UCSD-AML1 (cell line): ENCODE measurements around the gene STOM.

Experiments used
- DNase-seq: peaks from one replicate; lab custom pipeline; 2025; ENCODE audit not compliant: unreplicated experiment; lab: John Stamatoyannopoulos, UW

STOM gene

GRCh38 chr9:121372239-121373010 lies 2.4 kb upstream of the STOM start:
- no peak for DNase-seq

- no peak for DNase-seq
Measured at GRCh38 chr9:121371495-121372061, 1.5 kb upstream of the STOM start.

GRCh38 chr9:121368745-121369144 lies 1.3 kb downstream of the STOM start:
- no peak for DNase-seq

DNA sequence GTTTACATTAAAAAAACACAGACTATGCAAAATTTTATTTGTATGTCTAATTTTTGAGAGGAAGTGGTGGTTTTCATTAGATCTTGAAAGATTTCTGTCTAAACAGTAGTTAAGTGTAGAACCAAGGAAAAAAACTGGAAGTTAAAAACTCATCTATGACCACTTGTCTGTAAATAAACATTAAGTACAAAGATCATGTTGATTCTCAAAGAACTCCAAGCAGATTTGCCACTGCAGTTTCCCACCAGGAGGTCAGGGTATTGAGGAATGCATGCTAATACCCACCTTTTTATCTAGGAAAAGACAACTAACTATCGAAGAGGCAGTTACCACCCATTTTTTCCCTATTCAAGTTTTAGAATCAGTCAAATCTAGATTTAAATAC lies 1.9 kb downstream of the STOM start:
- no peak for DNase-seq

- DNase-seq: no peak
Measured at GRCh38 chr9:121367306-121368137, 2.5 kb downstream of the STOM start.

DNA sequence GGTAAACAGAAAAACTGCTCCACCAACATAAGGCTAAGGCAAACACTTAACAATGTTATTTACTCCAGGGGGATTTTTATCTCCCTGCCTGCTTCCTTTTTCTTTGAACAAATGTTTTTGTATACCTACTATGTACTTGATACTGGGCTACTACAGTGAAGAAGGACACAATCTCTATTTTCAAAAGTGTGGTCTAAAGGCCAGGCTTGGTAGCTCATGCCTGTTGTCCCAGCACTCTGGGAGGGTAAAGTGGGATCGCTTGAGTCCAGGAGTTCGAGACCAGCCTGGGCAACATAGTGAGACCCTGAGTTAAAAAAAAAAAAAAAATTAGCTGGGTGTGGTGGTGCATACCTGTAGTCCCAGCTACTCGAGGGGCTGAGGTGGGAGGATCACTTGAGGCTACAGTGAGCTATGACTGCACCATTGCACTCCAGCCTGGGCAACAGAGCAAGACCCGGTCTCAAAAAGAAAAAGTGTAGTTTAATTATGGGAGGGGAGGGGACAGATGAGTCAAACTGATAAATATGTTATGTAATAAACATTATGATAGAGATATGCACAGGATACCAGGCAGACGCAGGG lies 3.3 kb downstream of the STOM start:
- no peak for DNase-seq

- DNase-seq: no peak
Measured at GRCh38 chr9:121365564-121365963, 4.5 kb downstream of the STOM start.

GRCh38 chr9:121364886-121365285 lies 5.2 kb downstream of the STOM start:
- DNase-seq: no peak

- no peak for DNase-seq
Measured at GRCh38 chr9:121364077-121364476, 6.0 kb downstream of the STOM start.

DNA sequence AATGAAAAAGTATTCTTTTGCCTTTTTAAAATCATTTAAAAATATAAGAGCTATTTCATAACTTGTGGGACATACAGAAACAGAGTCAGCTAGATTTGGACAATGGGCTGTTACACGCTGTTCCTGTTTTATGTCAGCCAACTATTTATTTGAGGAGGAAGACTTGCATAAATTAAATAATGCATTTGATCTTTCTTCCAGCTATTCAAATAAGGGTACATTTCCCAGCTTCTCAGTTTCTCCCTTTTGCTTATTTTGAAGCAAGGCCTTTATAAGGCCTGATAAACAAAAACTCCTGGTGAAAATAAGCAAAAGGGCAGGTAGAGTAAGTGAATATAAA lies 6.5 kb downstream of the STOM start:
- DNase-seq: no peak

GRCh38 chr9:121362813-121363621 lies 7.0 kb downstream of the STOM start:
- DNase-seq: no peak

DNA sequence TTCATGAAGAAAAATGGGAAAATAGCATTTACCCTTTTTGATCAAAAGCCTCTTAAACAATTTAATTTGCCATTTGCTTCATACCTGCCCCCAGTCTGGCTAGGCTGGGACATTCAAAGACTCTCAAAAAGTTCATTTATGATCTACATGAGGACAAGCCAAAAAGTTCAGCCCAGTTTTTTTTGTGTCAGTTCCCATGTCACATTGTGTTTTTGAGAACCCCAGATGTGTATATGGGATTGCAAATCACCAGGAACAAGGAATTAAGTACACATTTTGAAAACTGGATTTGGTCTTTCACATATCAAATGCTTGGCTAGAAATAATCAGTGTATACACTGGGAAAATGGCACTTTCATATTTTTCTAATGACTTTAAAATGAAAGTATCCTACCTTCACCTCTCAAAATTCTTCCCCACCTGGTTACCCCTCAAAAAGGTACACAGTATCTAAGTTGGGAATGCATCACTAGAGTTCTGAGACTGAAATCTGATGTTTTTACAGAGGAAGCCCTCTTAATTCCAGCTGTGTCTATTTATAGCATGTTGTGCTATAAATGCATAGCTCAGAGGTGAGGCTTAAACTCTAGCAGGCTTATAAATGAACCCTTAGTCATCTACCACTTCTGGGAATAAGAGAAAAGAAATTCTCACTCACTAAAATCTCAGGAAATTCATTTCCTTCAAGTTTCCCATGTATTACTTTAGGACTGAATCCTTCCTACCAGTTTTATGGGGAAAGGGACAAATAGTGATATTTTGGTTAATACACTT lies 9.3 kb downstream of the STOM start:
- no peak for DNase-seq

- no peak for DNase-seq
Measured at GRCh38 chr9:121359351-121360294, 10.4 kb downstream of the STOM start.

DNA sequence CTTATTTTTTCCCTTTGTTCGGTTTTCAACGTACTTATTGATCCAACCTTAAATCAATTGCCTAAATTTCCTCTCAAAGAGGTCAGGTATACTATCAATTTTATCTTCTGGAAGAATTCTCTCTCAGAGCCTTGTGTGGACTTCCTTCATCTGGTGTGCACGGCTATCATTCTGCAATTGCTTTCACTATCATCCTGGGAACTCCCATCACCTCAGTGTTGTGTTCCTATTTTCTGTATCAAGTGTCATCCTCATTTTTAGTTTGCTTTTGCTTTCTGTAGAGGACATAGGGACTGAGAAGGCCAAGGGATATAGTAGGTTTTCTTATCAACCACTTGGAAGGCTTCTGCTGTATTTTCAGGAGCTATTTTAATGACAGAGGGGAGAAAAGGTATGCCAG lies 11.3 kb downstream of the STOM start:
- DNase-seq: no peak

DNA sequence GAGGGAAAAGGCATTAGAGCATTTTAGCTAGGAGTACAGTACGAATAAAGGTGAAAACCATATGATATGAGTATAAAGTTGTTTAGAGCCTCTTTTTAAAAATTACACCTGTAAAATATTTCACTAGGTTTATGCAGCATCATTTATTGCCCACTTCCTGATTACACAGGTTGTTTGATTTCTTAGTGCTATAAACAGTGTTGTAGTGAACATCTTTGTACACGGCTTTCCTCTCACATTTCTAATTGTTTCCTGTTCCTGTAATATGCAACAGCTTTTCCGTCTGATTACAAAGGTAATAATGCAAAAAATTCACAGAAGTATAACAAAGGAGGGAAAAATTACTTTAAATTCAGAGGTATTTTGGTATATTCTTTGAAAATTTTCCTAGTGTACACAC lies 13.0 kb downstream of the STOM start:
- DNase-seq: no peak

DNA sequence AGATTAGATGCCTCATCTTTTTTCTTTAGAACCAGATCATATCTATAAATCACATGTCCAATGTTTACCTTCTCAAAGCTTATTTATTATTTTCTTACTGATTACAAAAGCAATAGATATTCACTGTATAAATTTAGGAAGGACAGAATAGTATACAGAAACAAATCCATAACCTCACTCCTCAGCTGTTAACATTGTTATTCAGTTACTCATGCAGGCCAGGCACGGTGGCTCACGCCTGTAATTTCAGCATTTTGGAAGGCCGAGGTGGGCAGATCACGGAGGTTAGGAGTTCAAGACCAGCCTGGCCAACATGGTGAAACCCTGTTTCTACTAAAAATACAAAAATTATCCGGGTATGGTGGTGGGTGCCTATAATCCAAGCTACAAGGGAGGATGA lies 15.3 kb downstream of the STOM start:
- DNase-seq: no peak

DNA sequence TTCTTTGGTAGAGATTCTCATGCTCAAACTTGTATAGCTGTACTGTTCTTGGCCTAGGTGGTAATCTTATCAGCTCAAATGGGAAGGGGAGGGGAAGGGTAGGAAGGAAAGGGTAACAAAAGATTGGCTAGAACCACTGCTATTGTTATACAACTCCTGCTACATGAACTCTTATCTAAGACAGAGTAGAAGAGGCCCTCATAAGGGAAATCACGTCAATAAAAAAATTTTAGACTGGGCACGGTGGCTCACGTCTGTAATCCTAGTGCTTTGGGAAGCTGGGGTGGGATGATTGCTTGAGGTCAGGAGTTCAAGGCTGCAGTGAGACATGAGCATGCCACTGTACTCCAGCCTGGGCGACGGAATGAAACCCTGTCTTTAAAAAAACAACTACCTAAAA lies 15.9 kb downstream of the STOM start:
- DNase-seq: no peak

- no peak for DNase-seq
Measured at GRCh38 chr9:121353241-121354061, 16.6 kb downstream of the STOM start.
